Measurements from ENCODE around the gene SLC9A4. TPM values are rescaled to one million over a fixed set of nuclear protein-coding genes. Genes with fewer than 3 reads are reported as not detected.

The SLC9A4 gene
- total and polyA plus RNA-seq, 9 of the 15 experiments (the other 6 are each of a cell fraction or from before 2014, with no cell fraction given): 0.04 to 0.15 (median 0.04) TPM; not detected in 5

- TF ChIP-seq HMG20A (CRISPR knock-in tag; conservative IDR thresholded peaks at IDR 0.05) (0 out of 2 replicates have a peak, but pooled peaks have one; percentile 58), ZKSCAN1 (IDR thresholded peaks at IDR 0.05; ENCODE audit: low read depth, low read length) (no peak), COPS2 (conservative IDR thresholded peaks at IDR 0.05) (no peak), THRA (IDR thresholded peaks at IDR 0.05) (no peak), RNF219 (CRISPR knock-in tag; IDR thresholded peaks at IDR 0.05) (no peak; the same call in 1 of the 2 replicates), PTRF (tag; IDR thresholded peaks at IDR 0.05) (peak; percentile 64; the same call in 1 of the 2 replicates), ZNF197 (CRISPR knock-in tag; IDR thresholded peaks at IDR 0.05; ENCODE audit: low read depth) (peak; percentile 65; the same call in 1 of the 2 replicates), MCM2 (IDR thresholded peaks at IDR 0.05; ENCODE audit: low read depth) (no peak), ZNF695 (CRISPR knock-in tag; IDR thresholded peaks at IDR 0.05) (no peak), STAG1 (CRISPR knock-in tag; IDR thresholded peaks at IDR 0.05; ENCODE audit: borderline replicate concordance) (no peak), GABPA (tag; conservative IDR thresholded peaks at IDR 0.05; ENCODE audit: low read depth) (no peak), SIN3A (IDR thresholded peaks at IDR 0.05; ENCODE audit: borderline replicate concordance in 2 of 2, control insufficient read depth in 1 of 2, low read depth in 2 of 2, low read length in 2 of 2) (no peak), ZNF77 (CRISPR knock-in tag; IDR thresholded peaks at IDR 0.05) (no peak), RB1 (IDR thresholded peaks at IDR 0.05; ENCODE audit: low read depth) (no peak), DLX4 (CRISPR knock-in tag; IDR thresholded peaks at IDR 0.05) (no peak), PHTF2 (CRISPR knock-in tag; IDR thresholded peaks at IDR 0.05) (no peak), ZNF146 (CRISPR knock-in tag; IDR thresholded peaks at IDR 0.05; ENCODE audit: unreplicated experiment) (no peak), MYNN (IDR thresholded peaks at IDR 0.05) (no peak), MYNN (CRISPR knock-in tag; IDR thresholded peaks at IDR 0.05) (no peak), BCL6 (CRISPR knock-in tag; IDR thresholded peaks at IDR 0.05) (peak; percentile 79; the same call in 1 of the 2 replicates), ZNF212 (CRISPR knock-in tag; IDR thresholded peaks at IDR 0.05) (no peak), ZNF143 (CRISPR knock-in tag; IDR thresholded peaks at IDR 0.05) (no peak), TAF15 (IDR thresholded peaks at IDR 0.05; ENCODE audit: low read depth, low read length) (no peak), MTF1 (CRISPR knock-in tag; IDR thresholded peaks at IDR 0.05; ENCODE audit: borderline replicate concordance) (no peak), E2F6 (IDR thresholded peaks at IDR 0.05; ENCODE audit: borderline replicate concordance in 1 of 2, extremely low read depth in 1 of 2, insufficient read depth in 1 of 2, insufficient read length in 1 of 2, low read depth in 1 of 2, low read length in 1 of 2, poor library complexity in 1 of 2, severe bottlenecking in 1 of 2) (no peak), PTBP1 (IDR thresholded peaks at IDR 0.05; ENCODE audit: low read depth, low read length) (no peak), ZNF696 (CRISPR knock-in tag; conservative IDR thresholded peaks at IDR 0.05) (no peak)
Observed at GRCh38 chr2:102423368-102423767, 49.7 kb upstream of the SLC9A4 start (continued).

Data from K562 (cell line).